GM12878 (cell line): ENCODE results near the gene TIMP2. TPM values are rescaled to one million over a fixed set of nuclear protein-coding genes. Genes with fewer than 3 reads are reported as not detected.

Experiments used
- BACH1 ChIP-seq: fragments of 450-650 bp; IDR thresholded peaks from 2 replicates; pipeline ENCODE4 v1.6.1; 2017; ENCODE audit warnings: mild to moderate bottlenecking, borderline replicate concordance
- BCL11A ChIP-seq: IDR thresholded peaks from 2 replicates; pipeline ENCODE4 v1.6.1; 2011; ENCODE audit warnings: low read depth, low read length
- BMI1 ChIP-seq: fragments of 450-650 bp; IDR thresholded peaks from 2 replicates; pipeline ENCODE4 v1.6.1; 2016; ENCODE audit warnings: mild to moderate bottlenecking, moderate library complexity, borderline replicate concordance
- BRCA1 ChIP-seq: IDR thresholded peaks from 2 replicates; pipeline ENCODE4 v1.6.1; 2011; ENCODE audit warnings: low read depth, low read length, improper control_type of control experiment
- CBX3 ChIP-seq: fragments of 200-600 bp; sonication (generic); IDR thresholded peaks from 2 replicates; pipeline ENCODE4 v1.6.1; 2016; ENCODE audit warnings: low read depth, borderline replicate concordance
- GABPA ChIP-seq: IDR thresholded peaks from 2 replicates; pipeline ENCODE4 v1.6.1; 2014; ENCODE audit warnings: antibody characterized with exemption, low read depth, mild to moderate bottlenecking, inconsistent platforms
- HSF1 ChIP-seq: fragments of 150-350 bp; IDR thresholded peaks from 2 replicates; pipeline ENCODE4 v1.6.1; 2014; ENCODE audit warnings: mild to moderate bottlenecking, low read depth, low read length
- NBN ChIP-seq: fragments of 450-650 bp; IDR thresholded peaks from 2 replicates; pipeline ENCODE4 v1.6.1; 2016
- NFYA ChIP-seq: IDR thresholded peaks from 2 replicates; pipeline ENCODE4 v1.6.1; 2011; ENCODE audit warnings: low read depth, mild to moderate bottlenecking, low read length, improper control_type of control experiment, borderline replicate concordance
- NR2F1 ChIP-seq: fragments of 450-650 bp; conservative IDR thresholded peaks from 2 replicates; pipeline ENCODE4 v1.6.1; 2017; ENCODE audit warnings: mild to moderate bottlenecking
- NRF1 ChIP-seq: conservative IDR thresholded peaks from 2 replicates; pipeline ENCODE4 v1.6.1; 2011; ENCODE audit warnings: mild to moderate bottlenecking, low read depth, low read length, improper control_type of control experiment
- POLR2AphosphoS5 ChIP-seq: IDR thresholded peaks from 2 replicates; pipeline ENCODE4 v1.6.1; 2011; ENCODE audit warnings: mild to moderate bottlenecking, low read length, inconsistent platforms
- POU2F2 ChIP-seq: IDR thresholded peaks from 3 replicates; pipeline ENCODE4 v1.6.1; 2011; ENCODE audit warnings: low read depth, mild to moderate bottlenecking, low read length, borderline replicate concordance
- RFX5 ChIP-seq: IDR thresholded peaks from 2 replicates; pipeline ENCODE4 v1.6.1; 2011; ENCODE audit warnings: low read depth, low read length, improper control_type of control experiment
- SUZ12 ChIP-seq: fragments of 200-600 bp; sonication (generic); IDR thresholded peaks from one replicate; pipeline ENCODE4 v1.6.1; 2018; ENCODE audit warnings: antibody characterized with exemption, mild to moderate bottlenecking; ENCODE audit not compliant: unreplicated experiment
- ZNF274 ChIP-seq: IDR thresholded peaks from one replicate; pipeline ENCODE4 v1.8.0; 2011; ENCODE audit not compliant: insufficient read length, insufficient read depth
- ZZZ3 ChIP-seq: IDR thresholded peaks from 2 replicates; pipeline ENCODE4 v1.6.1; 2011; ENCODE audit warnings: low read depth; ENCODE audit not compliant: control insufficient read depth, insufficient read length
- polyA plus RNA-seq, 11 experiments: library from polyadenylated mRNA; depleted of rRNA in 4 of 11; unstranded in 6 of 11; stranded (reverse) in 5 of 11; fragments of >200 nt; fragmentation: Nextera tagmentation in 4 of 11; fragmentation: Illumina TruSeq in 1 of 11; extraction: Ambion mirVana in 4 of 11; extraction: Trizol in 1 of 11; gene quantifications; 1 replicate in 1 of 11; 2 replicates in 10 of 11; pipeline versions ENCODE4 v1.2.1 to v1.2.3, GENCODE V29; 2011 to 2016; ENCODE audit warnings: inconsistent platforms in 2 of 11, missing spikeins in 2 of 11, low read depth in 1 of 11
- total RNA-seq, 4 experiments: library from RNA; depleted of rRNA in 3 of 4; stranded (reverse); fragments of >200 nt in 3 of 4; fragmentation: Illumina TruSeq in 1 of 4; extraction: Trizol in 1 of 4; gene quantifications; 2 replicates each; pipeline versions ENCODE4 v1.2.1 to v1.2.3, GENCODE V29; 2013 to 2021

Gene TIMP2
- total and polyA plus RNA-seq, 10 of the 15 experiments (the other 5 are each of a cell fraction or from before 2014, with no cell fraction given) = 0.03 to 0.41 (median 0.04) TPM; not detected in 7

- TF ChIP-seq BMI1 (no peak), POU2F2 (no peak), CBX3 (no peak), ZZZ3 (no peak), HSF1 (no peak), NRF1 (no peak), GABPA (no peak), RFX5 (no peak), BCL11A (no peak), POLR2AphosphoS5 (no peak), NBN (no peak), SUZ12 (no peak), NR2F1 (0 out of 2 replicates have a peak, but pooled peaks have one; percentile 38), BACH1 (no peak), ZNF274 (no peak), BRCA1 (no peak), NFYA (no peak)
- TF ChIP-seq, all 136 proteins: peak for 13
These were observed 35.7 kb downstream of the TIMP2 start (continued) for GRCh38 chr17:78889531-78889930.
